Measurements from ENCODE around the gene KCNJ12.

GRCh38 chr17:21354796-21355385 is 21.3 kb upstream of the KCNJ12 start:
- TF ChIP-seq POLR2A (IDR thresholded peaks at IDR 0.05), result no peak
- TF ChIP-seq CTCF (IDR thresholded peaks at IDR 0.05), result no peak
